HUES64 (cell line): Measurements from ENCODE around the gene PSMD5.
A peak's percentile ranks its signal among the peaks of the same experiment; 100 is the strongest.

Experiments
- H3K27ac ChIP-seq: 2 replicates; pipeline ENCODE4 v1.7.0; 2013; ENCODE audit warnings: low read depth, low read length, inconsistent platforms
- H3K27me3 ChIP-seq: 2 replicates; pipeline ENCODE4 v1.6.1; 2013; ENCODE audit warnings: mild to moderate bottlenecking, low read length; ENCODE audit not compliant: insufficient read depth
- H3K36me3 ChIP-seq: 2 replicates; pipeline ENCODE4 v1.6.1; 2013; ENCODE audit warnings: mild to moderate bottlenecking, low read length; ENCODE audit not compliant: insufficient read depth
- H3K4me1 ChIP-seq: 2 replicates; pipeline ENCODE4 v1.6.1; 2013; ENCODE audit warnings: mild to moderate bottlenecking, low read length, moderate library complexity; ENCODE audit not compliant: insufficient read depth
- H3K4me3 ChIP-seq: 2 replicates; pipeline ENCODE4 v1.5.1; 2013; ENCODE audit warnings: mild to moderate bottlenecking, low read length, moderate library complexity
- H3K9ac ChIP-seq: 2 replicates; pipeline ENCODE4 v1.6.1; 2013; ENCODE audit warnings: mild to moderate bottlenecking, low read depth, low read length
- H3K9me3 ChIP-seq: 2 replicates; pipeline ENCODE4 v1.6.1; 2013; ENCODE audit warnings: low read depth, low read length; ENCODE audit not compliant: insufficient read depth
- WGBS: fragments of 150-250, 120-280 bp; methylation state at CpG from one replicate; pipeline ENCODE4 v1.1.7; 2013; ENCODE audit warnings: missing lambda C conversion rate; 5-methylcytosine and 5-hydroxymethylcytosine counted together

Gene PSMD5

DNA sequence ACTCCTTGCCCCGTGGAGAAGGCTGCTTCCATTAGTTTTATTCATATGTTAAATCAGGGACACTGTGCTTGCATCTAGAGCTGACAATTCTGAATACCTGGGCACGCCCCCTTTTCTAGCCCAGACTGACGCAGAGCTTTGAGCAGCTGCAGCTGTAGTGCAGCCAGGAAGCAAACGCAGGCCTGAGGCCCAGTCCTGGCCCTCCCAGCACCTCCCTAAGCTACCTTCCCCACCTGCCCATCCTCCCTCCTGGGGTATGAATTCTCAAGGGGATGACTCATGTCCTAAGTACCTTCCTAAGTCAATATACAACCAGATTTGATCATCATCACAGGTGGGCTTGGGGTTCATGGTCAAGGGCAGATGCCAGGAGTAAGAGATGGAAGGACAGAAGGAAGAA lies 30.8 kb upstream of the PSMD5 start:
- WGBS = 13% methylated on average over 4 of the region's 4 CpGs
- H3K9ac ChIP-seq = no peak overlapping the region
- H3K27me3 ChIP-seq = peaks cover 10% of the 10 kb centered on the region; the same call in 1 of the 2 replicates
- peaks cover 39% of the 10 kb centered on the region for H3K4me1 ChIP-seq
- H3K9me3 ChIP-seq = no peaks in the 10 kb centered on the region
- H3K4me3 ChIP-seq = no peak overlapping the region
- H3K36me3 ChIP-seq = peaks cover 5% of the 10 kb centered on the region
- H3K27ac ChIP-seq = peak overlapping the region; percentile 76; the same call in 1 of the 2 replicates

DNA sequence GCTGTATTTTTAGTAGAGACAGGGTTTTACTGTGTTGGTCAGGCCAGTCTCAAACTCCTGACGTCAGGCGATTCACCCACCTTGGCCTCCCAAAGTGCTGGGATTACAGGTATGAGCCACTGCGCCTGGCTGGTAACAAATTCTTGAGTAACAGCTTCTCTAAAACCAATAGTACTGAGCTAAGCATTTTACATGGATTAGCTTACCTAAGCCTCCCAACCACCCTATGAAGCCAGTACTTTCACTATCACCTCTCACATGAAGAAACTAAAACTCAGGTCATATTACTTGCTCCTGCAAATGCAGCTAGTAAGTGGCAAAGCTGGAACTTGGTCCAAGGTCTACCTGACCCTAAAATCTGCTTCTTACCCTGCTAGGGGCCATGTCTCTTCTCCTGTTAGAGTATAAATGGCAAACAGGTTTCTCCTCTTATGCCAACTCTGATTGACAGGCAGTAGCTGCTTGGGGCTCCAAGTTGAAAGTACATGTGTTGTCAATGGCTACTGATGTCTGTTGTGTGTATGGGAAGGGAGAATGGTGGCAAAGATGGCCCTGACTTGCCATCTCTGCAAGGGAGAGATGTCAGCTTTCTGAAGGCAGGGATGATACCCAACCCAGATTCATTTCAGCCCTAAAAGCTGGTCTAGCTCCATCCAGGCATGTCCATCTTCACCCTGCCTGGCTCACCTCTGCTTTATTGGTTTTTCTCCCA lies 30.2 kb upstream of the PSMD5 start:
- Histone ChIP-seq H3K27me3 (peaks cover 6% of the 10 kb centered on the region; the same call in 1 of the 2 replicates), H3K36me3 (peaks cover 5% of the 10 kb centered on the region), H3K9me3 (no peaks in the 10 kb centered on the region), H3K9ac (no peak overlapping the region), H3K4me3 (no peak overlapping the region), H3K4me1 (peaks cover 34% of the 10 kb centered on the region), H3K27ac (peak overlapping the region; percentile 74)
- WGBS = 93% methylated on average over 3 of the region's 3 CpGs

DNA sequence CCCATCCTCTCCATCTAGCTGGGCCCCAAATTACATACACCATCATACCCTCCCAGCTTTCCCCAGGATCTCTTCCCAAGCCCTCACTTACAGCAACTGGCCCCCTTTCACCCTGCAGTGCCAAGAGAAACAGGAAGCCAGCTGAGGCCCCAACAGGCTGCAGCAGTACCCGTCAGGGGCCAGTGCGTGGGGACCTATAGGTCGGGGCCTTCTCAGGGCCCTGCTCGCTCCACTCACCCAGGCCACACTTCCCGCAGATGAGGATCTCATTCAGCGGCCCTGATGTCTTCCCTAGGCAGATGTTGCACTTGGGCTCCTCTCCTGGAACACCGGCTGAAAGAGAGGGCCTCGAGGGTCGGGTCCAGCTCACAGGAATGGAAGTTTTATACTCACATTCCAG lies 27.5 kb upstream of the PSMD5 start:
- Histone ChIP-seq H3K27me3 (no peaks in the 10 kb centered on the region), H3K4me1 (peaks cover 22% of the 10 kb centered on the region), H3K36me3 (peaks cover 18% of the 10 kb centered on the region), H3K4me3 (no peak overlapping the region), H3K27ac (no peak overlapping the region), H3K9me3 (no peaks in the 10 kb centered on the region), H3K9ac (no peak overlapping the region)
- 92% methylated on average over 9 of the region's 9 CpGs for WGBS

DNA sequence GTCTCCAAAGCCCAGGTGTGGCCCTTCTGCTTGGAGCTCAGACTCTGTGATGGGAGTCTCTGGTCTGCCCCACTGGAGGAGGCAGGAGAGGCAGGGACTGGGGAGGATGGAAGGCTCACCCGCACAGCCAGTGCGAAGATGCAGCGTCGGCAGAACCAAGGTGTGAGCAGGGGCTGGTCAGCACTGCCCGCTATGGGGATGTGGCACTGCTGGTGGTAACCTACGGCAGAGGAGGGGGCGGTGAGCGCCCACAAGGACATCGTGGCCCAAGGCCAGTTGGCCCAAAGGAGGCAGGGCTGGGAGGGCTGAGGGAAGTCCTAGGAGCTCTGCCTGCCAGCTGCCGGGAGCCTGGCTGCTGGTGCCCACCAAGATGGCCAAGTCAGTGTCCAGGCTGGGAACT lies 27.0 kb upstream of the PSMD5 start:
- WGBS = 91% methylated on average over 10 of the region's 10 CpGs
- Histone ChIP-seq H3K9me3 (no peaks in the 10 kb centered on the region), H3K36me3 (peaks cover 20% of the 10 kb centered on the region), H3K27ac (no peak overlapping the region), H3K27me3 (no peaks in the 10 kb centered on the region), H3K9ac (no peak overlapping the region), H3K4me1 (peaks cover 19% of the 10 kb centered on the region), H3K4me3 (no peak overlapping the region)

DNA sequence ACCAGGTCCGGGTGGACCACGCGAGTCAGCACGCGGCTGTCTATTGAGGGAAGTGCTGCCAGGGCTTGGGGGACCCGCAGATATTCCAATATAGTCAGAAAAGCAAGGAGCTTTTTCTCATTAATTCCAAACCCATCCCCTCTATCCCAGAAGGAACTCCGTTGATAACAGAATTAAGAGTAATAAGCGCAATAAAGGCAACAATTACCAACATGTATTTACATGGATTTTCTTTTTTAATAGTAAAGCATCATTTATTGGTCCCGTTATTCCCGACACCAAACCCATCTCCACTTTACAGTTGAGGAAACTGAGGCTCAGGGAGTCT lies 26.6 kb upstream of the PSMD5 start:
- H3K4me1 ChIP-seq = peaks cover 15% of the 10 kb centered on the region
- H3K9me3 ChIP-seq = no peaks in the 10 kb centered on the region
- peaks cover 20% of the 10 kb centered on the region for H3K36me3 ChIP-seq
- no peak overlapping the region for H3K27ac ChIP-seq
- peak overlapping the region; percentile 83 for H3K4me3 ChIP-seq
- WGBS = 40% methylated on average over 9 of the region's 10 CpGs
- H3K27me3 ChIP-seq = no peaks in the 10 kb centered on the region
- peak overlapping the region; percentile 62; the same call in 1 of the 2 replicates for H3K9ac ChIP-seq

DNA sequence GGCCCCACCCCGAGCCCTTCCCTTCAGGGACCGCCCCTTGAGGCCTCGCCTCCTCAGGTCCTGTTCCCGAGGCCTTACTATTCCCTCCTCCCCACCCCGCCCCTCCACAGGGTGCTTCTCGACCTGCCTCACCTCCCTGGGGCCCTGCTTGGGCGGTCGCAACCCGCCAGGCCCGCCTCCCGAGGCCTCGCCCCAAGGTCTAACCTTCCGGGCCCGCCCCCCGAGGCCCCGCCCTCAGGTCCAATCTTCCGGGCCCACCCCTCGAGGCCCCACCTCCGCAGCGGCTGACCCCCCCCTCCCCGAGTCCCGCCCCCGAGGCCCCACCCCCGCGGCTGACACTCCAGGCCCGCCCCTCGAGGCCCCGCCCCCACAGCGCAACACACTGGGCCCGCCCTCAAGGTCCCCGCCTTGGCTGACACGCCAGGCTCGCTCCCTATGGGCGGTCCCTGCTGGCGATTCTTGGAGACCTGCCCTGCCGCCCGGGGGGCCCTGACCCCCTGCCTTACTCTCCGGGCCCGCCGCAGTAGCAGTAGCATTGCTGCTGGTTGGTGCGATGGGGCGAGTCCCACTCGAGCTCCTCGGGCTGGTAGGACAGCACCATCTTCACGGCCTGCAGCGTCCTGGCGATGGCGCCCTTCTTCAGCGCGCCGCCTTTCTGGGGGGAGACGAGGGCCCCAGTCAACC lies 26.1 kb upstream of the PSMD5 start:
- Histone ChIP-seq H3K36me3 (peaks cover 20% of the 10 kb centered on the region), H3K27me3 (no peaks in the 10 kb centered on the region), H3K27ac (no peak overlapping the region), H3K9ac (peak overlapping the region; percentile 62), H3K4me1 (peaks cover 10% of the 10 kb centered on the region), H3K4me3 (peak overlapping the region; percentile 83), H3K9me3 (no peaks in the 10 kb centered on the region)
- whole genome bisulfite sequencing = 5% methylated on average over 47 of the region's 52 CpGs

DNA sequence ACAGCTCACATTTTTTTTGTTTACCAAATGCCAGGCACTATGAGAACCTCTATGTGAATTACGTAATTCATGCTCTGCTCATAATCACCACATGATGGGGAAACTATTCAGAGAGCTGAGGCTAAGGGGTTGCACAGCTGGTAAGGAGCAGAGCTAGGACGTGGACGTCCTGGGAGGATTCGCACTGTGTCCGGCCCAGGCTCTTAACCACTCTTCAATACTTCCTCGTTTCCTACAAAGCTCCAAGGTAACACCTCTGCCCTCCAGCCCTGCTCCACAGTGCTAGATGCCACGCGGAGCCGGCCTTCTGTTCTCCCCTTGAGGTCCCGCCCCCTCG lies 25.6 kb upstream of the PSMD5 start:
- WGBS = 27% methylated on average over 11 of the region's 11 CpGs
- peak overlapping the region; percentile 51 for H3K4me3 ChIP-seq
- H3K27ac ChIP-seq = 0 out of 2 replicates have a peak overlapping the region, but pooled peaks have one; percentile 1
- H3K36me3 ChIP-seq = peaks cover 20% of the 10 kb centered on the region
- H3K27me3 ChIP-seq = no peaks in the 10 kb centered on the region
- peaks cover 7% of the 10 kb centered on the region for H3K4me1 ChIP-seq
- no peaks in the 10 kb centered on the region for H3K9me3 ChIP-seq
- H3K9ac ChIP-seq = no peak overlapping the region

DNA sequence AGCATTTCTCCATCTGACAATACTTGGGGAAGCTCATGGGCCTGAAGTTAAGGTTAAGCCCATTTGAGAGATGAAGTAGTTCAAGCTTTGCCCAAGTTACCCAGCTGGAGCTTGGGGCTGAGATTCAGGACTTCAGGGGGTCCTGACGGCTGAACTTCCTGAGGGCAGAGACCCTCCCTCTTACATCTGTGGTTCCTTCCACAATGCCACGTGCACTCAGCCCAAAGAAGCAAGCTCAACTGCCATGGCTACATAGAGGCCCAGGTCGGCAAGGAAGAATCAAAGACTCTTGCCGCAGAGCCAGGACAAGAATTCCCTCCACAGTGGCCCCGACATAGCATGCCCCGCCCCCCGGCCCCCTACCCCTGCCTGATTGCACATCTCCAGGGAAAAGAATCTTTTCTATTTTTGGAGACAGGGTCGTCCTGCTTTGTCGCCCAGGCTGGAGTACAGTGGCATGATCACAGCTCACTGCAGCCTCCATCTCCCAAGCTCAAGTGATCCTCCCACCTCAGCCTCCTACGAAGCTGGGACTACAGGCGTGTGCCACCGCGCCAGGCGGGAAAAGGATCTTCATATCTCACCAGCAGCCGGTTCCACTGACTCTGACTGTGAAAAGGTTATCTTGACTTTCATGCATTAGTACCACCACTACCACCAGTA lies 25.1 kb upstream of the PSMD5 start:
- H3K36me3 ChIP-seq = peaks cover 20% of the 10 kb centered on the region
- H3K27me3 ChIP-seq = no peaks in the 10 kb centered on the region
- H3K9ac ChIP-seq = no peak overlapping the region
- H3K9me3 ChIP-seq = no peaks in the 10 kb centered on the region
- H3K4me1 ChIP-seq = peaks cover 2% of the 10 kb centered on the region
- 93% methylated on average over 15 of the region's 15 CpGs for WGBS
- H3K27ac ChIP-seq = no peak overlapping the region
- H3K4me3 ChIP-seq = peak overlapping the region; percentile 51

DNA sequence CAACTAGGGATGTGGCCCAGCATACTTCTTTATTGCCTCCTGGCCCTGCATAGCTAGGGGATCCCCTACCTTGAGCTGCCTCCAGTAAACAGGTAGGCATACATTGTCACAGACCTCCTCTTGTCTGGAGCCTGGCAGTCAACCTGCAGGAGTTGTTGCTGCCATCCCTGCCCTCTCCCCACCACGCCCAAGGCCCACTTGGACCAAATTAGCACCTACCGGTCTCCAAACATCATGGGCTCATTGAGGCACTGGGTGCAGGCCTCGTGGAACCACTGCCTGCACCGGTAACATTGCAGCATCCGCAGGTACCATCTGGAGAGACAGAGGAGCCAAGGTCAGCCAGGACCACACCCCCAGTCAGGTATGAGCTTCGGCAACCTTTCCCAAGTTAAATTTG lies 23.9 kb upstream of the PSMD5 start:
- Histone ChIP-seq H3K36me3 (peaks cover 24% of the 10 kb centered on the region; the same call in 1 of the 2 replicates), H3K4me1 (no peaks in the 10 kb centered on the region), H3K9me3 (no peaks in the 10 kb centered on the region), H3K9ac (no peak overlapping the region), H3K27me3 (no peaks in the 10 kb centered on the region), H3K27ac (no peak overlapping the region), H3K4me3 (no peak overlapping the region)
- WGBS = 90% methylated on average over 6 of the region's 6 CpGs

DNA sequence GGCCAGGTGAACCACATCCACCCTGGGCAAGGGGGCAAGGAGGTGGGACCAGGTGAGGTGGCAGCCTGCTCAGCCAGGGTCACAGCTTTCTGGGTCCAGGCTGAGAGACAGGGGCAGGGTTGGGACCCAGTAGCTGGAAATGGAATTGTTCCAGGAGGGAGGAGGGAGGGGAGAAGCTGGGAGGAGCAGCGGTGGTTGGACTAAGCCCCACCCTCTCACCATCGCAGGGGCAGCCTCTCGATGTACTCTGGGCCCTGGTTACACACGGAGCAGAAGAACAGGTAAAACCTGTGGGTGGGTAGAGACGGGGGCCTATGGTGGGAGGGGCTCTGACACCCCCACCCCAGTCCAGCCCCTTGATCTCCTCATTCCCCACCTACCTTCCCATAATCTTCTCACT lies 23.1 kb upstream of the PSMD5 start:
- Histone ChIP-seq H3K9ac (no peak overlapping the region), H3K27me3 (no peaks in the 10 kb centered on the region), H3K36me3 (peaks cover 32% of the 10 kb centered on the region; the same call in 1 of the 2 replicates), H3K4me1 (no peaks in the 10 kb centered on the region), H3K9me3 (no peaks in the 10 kb centered on the region), H3K4me3 (no peak overlapping the region), H3K27ac (no peak overlapping the region)
- WGBS = 94% methylated on average over 2 of the region's 5 CpGs

DNA sequence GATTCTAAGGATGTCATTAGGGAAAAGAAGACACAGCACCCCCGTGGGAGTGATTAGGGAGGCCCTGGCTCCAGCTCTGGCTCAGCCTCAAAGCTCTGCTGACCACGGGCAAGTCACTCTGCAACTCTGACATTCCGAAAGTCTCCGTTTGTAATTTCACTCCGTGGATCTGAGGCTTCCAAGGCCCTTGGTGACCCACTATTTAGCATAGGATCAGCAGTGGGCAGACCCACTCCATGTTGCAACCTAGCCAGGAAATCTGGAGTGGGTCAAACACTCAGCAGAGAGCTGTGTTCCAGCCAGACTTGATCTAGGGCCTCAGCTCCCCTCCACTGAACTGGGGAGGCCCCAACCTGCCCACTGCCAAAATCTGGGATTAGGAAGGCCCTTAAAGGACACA lies 22.5 kb upstream of the PSMD5 start:
- Histone ChIP-seq H3K4me1 (no peaks in the 10 kb centered on the region), H3K9me3 (no peaks in the 10 kb centered on the region), H3K36me3 (peaks cover 38% of the 10 kb centered on the region; the same call in 1 of the 2 replicates), H3K27me3 (no peaks in the 10 kb centered on the region), H3K9ac (no peak overlapping the region), H3K27ac (no peak overlapping the region), H3K4me3 (no peak overlapping the region)
- WGBS = 93% methylated on average over 5 of the region's 5 CpGs
